GM12873 (cell line): ENCODE results near the gene KCNQ1.

Source experiments
- TF ChIP-seq, protein P1 (sequence below): IDR thresholded peaks from 2 replicates; pipeline ENCODE4 v1.5.1; 2012; ENCODE audit warnings: low read depth, mild to moderate bottlenecking, moderate library complexity, low read length, control low read depth; ENCODE audit not compliant: insufficient read depth; ENCODE audit errors: missing control alignments

The KCNQ1 gene

GRCh38 chr11:2528301-2529050, 83.7 kb downstream of the KCNQ1 start:
- TF ChIP-seq, protein P1, sequence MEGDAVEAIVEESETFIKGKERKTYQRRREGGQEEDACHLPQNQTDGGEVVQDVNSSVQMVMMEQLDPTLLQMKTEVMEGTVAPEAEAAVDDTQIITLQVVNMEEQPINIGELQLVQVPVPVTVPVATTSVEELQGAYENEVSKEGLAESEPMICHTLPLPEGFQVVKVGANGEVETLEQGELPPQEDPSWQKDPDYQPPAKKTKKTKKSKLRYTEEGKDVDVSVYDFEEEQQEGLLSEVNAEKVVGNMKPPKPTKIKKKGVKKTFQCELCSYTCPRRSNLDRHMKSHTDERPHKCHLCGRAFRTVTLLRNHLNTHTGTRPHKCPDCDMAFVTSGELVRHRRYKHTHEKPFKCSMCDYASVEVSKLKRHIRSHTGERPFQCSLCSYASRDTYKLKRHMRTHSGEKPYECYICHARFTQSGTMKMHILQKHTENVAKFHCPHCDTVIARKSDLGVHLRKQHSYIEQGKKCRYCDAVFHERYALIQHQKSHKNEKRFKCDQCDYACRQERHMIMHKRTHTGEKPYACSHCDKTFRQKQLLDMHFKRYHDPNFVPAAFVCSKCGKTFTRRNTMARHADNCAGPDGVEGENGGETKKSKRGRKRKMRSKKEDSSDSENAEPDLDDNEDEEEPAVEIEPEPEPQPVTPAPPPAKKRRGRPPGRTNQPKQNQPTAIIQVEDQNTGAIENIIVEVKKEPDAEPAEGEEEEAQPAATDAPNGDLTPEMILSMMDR: no peak

DNA sequence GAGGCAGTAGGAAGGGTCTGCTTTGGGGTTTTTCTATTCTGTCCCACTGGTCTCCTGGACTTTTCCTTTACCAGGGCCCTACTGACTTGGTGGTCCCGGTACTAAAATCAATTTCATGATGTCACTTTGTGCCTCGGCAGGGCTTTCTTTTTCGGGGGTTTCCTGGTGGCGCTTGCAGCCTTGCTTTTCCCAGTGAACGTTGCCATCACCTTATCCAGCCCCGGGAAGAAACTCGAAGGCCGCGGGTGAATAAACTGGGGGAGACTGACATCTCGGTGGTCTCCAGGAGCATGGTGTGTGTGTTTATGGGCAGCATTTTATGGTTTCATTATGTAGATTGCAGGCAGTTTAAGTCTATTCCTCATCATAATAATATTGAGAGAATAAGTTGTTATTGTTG, 84.4 kb downstream of the KCNQ1 start:
- TF ChIP-seq, protein P1: no peak

- TF ChIP-seq, protein P1: no peak
Measured at GRCh38 chr11:2529636-2530035, 84.8 kb downstream of the KCNQ1 start.

- TF ChIP-seq, protein P1: no peak
Measured at GRCh38 chr11:2530131-2530854, 85.5 kb downstream of the KCNQ1 start.

DNA sequence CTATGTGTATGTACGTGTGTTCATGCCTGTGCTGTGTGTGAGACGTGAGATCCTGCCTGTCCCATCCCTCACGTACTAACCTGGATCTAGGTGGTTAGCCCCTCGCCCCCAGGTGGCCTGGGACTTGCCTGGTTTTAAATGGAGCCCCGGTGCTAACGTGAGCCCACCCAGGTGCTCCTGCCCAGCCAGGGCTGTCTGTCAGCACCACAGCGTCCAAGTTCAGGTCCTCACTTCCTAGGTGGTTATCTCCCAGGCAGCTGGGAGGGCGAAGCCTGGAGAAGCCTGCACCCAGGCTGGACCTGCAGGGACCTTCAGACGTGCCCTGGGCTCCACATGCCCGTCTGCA, 86.0 kb downstream of the KCNQ1 start:
- TF ChIP-seq, protein P1: no peak

DNA sequence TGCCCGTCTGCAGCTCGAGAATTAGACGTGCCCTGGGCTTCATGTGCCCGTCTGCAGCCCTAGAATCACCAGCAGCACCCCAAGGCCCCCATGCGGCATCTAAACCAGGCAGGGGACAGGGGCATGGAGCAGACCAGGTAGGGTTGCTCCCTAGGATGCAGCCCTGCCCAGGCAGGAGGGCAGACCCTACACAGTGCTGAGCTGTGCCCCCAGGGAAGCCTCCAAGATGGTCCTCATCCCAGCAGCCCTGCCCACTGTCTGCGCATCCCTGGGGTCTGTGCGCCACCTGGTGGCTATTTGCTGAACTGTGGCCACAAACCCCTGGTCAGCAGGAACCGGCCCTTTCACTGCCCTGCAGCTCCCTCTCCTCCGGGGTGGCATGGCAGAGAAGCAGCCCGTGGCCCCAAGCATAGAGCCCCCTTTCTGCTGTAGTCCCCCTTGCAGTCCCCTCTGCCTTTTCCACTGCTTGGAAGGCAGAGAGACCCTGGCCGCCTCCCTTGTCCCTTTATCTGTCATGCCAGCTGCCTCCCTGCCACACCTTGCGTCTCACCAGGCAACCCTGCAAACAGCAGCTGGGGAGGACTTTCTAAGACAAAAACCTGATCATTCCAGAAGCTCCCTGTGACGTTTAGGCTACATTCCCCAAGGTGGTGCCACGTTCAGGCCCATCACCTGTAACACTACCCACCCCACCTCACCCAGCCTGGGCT, 86.6 kb downstream of the KCNQ1 start:
- TF ChIP-seq, protein P1: peak; percentile 95

- TF ChIP-seq, protein P1: no peak
Measured at GRCh38 chr11:2531987-2532703, 87.3 kb downstream of the KCNQ1 start.
